ENCODE results near the gene CYP26C1. TPM values are rescaled to one million over a fixed set of nuclear protein-coding genes. Genes with fewer than 3 reads are reported as not detected.

Gene CYP26C1
- total RNA-seq, 6 experiments from 2014 or later, result 0.07 to 0.12 (median 0.10) TPM; not detected in 3

GRCh38 chr10:93110472-93111146 is 50.0 kb downstream of the CYP26C1 start:
- intact Hi-C loops (cut with DNase I), result loop anchor here (5.0 to 10.0 kb wide), 3 partner anchors 174 to 244 kb away; no protein-coding TSS in a partner anchor
- Histone ChIP-seq H3K27ac (no peak overlapping the region), H3K36me3 (no peaks in the 10 kb centered on the region), H3K4me1 (peaks cover 0 to 20% (median 1%) of the 10 kb centered on the region in 4 donors), H3K27me3 (no peaks in the 10 kb centered on the region), H3K4me3 (no peak overlapping the region), H3K9me3 (no peaks in the 10 kb centered on the region)
- WGBS (ENCODE audit: insufficient coverage, low coverage, low lambda C conversion rate, missing lambda C conversion rate), result 92% methylated on average over 3 of the region's 3 CpGs
- no peak for TF ChIP-seq CTCF (IDR thresholded peaks at IDR 0.05)
- no peak for TF ChIP-seq POLR2A (IDR thresholded peaks at IDR 0.05)
- no peak for ATAC-seq
- no peak for DNase-seq

- TF ChIP-seq POLR2A (IDR thresholded peaks at IDR 0.05) (no peak), CTCF (IDR thresholded peaks at IDR 0.05) (no peak)
- peaks cover 0 to 7% (median 0%) of the 10 kb centered on the region in 4 donors for H3K4me1 ChIP-seq
- H3K4me3 ChIP-seq, result no peak overlapping the region
- H3K27ac ChIP-seq, result no peak overlapping the region
- intact Hi-C loops (cut with DNase I), result loop anchor here (5.0 to 10.0 kb wide), 3 partner anchors 172 to 242 kb away; no protein-coding TSS in a partner anchor
- 27% methylated on average over 2 of the region's 2 CpGs for WGBS (ENCODE audit: insufficient coverage, low coverage, low lambda C conversion rate, missing lambda C conversion rate)
- no peaks in the 10 kb centered on the region for H3K9me3 ChIP-seq
- no peaks in the 10 kb centered on the region for H3K27me3 ChIP-seq
- DNase-seq (no peak), ATAC-seq (peak; percentile 51 to 87 (median 71))
- H3K36me3 ChIP-seq, result no peaks in the 10 kb centered on the region
Measured at GRCh38 chr10:93113042-93113441, 52.4 kb downstream of the CYP26C1 start.

GRCh38 chr10:93115661-93116383 is 55.2 kb downstream of the CYP26C1 start:
- Histone ChIP-seq H3K27me3 (no peaks in the 10 kb centered on the region), H3K9me3 (no peaks in the 10 kb centered on the region), H3K27ac (no peak overlapping the region), H3K4me1 (peaks cover 0 to 7% (median 0%) of the 10 kb centered on the region in 4 donors), H3K4me3 (no peak overlapping the region), H3K36me3 (no peaks in the 10 kb centered on the region)
- TF ChIP-seq CTCF (IDR thresholded peaks at IDR 0.05), result peak; percentile 38 to 58 (median 48)
- no peak for TF ChIP-seq POLR2A (IDR thresholded peaks at IDR 0.05)
- ATAC-seq, result peak; percentile 90 to 94 (median 92)
- intact Hi-C loops (cut with DNase I), result loop anchor here in 1 of 2 donors (10.0 kb wide), 2 partner anchors 169 to 239 kb away; no protein-coding TSS in a partner anchor
- peak; percentile 58 to 84 (median 67) for DNase-seq
- WGBS (ENCODE audit: insufficient coverage, low coverage, low lambda C conversion rate, missing lambda C conversion rate), result 45% methylated on average over 3 of the region's 4 CpGs

Other genes with a start within 250 kb of the CYP26C1 start
- 10 to 100 TPM in 3 of 6 experiments, 1 to 10 TPM in 3; 5.5 to 15.6 (median 9.9) TPM for gene EXOC6, start 212.3 kb upstream of the CYP26C1 start, total RNA-seq
- 10 to 100 TPM in 3 of 6 experiments, under 1 TPM in 1, not detected in 2; 0.95 to 53.1 (median 12.6) TPM for gene CYP26A1, start 13.1 kb downstream of the CYP26C1 start, total RNA-seq

Measured in right lobe of liver (tissue), 6 donors.